Body of pancreas (tissue), 4 donors: ENCODE measurements around the gene DUSP3.

Experiments
- CTCF ChIP-seq, 7 experiments: fragments of 450-650 bp in 4 of 7; fragments of 200-600 bp in 3 of 7; sonication (generic) in 3 of 7; IDR thresholded peaks; one replicate each; pipeline ENCODE4 v1.5.1; 2016 to 2019; ENCODE audit warnings: antibody characterized with exemption in 7 of 7
- POLR2A ChIP-seq, 3 donors: fragments of 450-650 bp; IDR thresholded peaks; one replicate each; pipeline ENCODE4 v1.6.1; 2016; ENCODE audit warnings: antibody characterized with exemption in 3 of 3, mild to moderate bottlenecking in 2 of 3

- TF ChIP-seq POLR2A (IDR thresholded peaks at IDR 0.05) (no peak), CTCF (IDR thresholded peaks at IDR 0.05) (no peak)
Observed at GRCh38 chr17:43805117-43805516, 26.3 kb upstream of the DUSP3 start.
